ENCODE data around the gene STEAP3.

Gene STEAP3

DNA sequence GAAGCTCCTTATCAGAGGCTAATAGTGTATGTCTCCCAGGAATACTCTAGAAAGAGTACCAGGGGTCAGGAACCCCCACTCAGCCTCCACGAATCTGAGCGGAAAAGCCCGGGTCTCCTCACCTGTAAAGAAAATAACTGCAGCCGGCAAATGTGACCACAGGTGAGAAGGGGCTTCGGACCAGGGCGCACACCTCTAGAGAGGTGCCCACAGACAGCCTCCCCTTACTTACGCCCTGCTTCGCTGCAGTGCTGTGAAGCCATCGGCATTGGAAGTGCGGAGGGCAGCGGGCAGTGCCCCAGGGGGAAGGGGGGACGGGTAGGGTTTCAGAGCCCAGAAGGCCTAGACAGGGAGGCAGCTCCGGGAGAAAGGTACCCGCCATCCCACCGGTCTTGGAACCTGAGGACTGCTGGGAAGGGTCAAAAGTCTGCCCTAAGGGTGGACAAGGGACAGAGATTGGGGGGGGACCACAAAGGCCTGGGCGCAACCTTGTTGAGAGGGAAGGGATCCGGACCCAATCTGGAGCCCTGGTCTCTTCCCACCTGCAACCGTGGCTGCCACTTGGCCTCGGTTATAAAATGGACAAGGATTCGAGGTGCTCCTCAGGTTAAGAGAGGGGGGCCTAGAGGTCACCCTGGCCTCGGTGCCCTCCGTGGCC lies 642 bp upstream of the STEAP3 start:
- TF ChIP-seq EZH2phosphoT487 (IDR thresholded peaks at IDR 0.05; ENCODE audit: borderline replicate concordance) (no peak), CTCF (conservative IDR thresholded peaks at IDR 0.05; ENCODE audit: low read length) (no peak)
- H3K4me2 ChIP-seq (ENCODE audit: low read depth, low read length, poor library complexity, severe bottlenecking), result peak overlapping the region; percentile 47

GRCh38 chr2:119224391-119225104 lies 914 bp downstream of the STEAP3 start:
- H3F3A ChIP-seq (ENCODE audit: low read depth), result no peaks in the 10 kb centered on the region
- H3K9ac ChIP-seq (ENCODE audit: low read depth, low read length, poor library complexity, severe bottlenecking), result peak overlapping the region; percentile 14
- no peaks in the 10 kb centered on the region for H4K20me1 ChIP-seq (ENCODE audit: insufficient read depth, low read length, poor library complexity, severe bottlenecking)
- no peaks in the 10 kb centered on the region for H3K36me3 ChIP-seq (ENCODE audit: insufficient read depth, low read length)
- H2AFZ ChIP-seq (ENCODE audit: low read length), result no peak overlapping the region
- TF ChIP-seq EZH2phosphoT487 (IDR thresholded peaks at IDR 0.05; ENCODE audit: borderline replicate concordance) (no peak), CTCF (conservative IDR thresholded peaks at IDR 0.05; ENCODE audit: low read length) (no peak)
- no peaks in the 10 kb centered on the region for H3K27me3 ChIP-seq (ENCODE audit: insufficient read depth, low read length, poor library complexity, severe bottlenecking)
- no peaks in the 10 kb centered on the region for H3K4me1 ChIP-seq (ENCODE audit: insufficient read depth, low read length, poor library complexity, severe bottlenecking)
- H3K9me3 ChIP-seq (ENCODE audit: insufficient read depth, low read depth, low read length), result no peaks in the 10 kb centered on the region
- H3K4me2 ChIP-seq (ENCODE audit: low read depth, low read length, poor library complexity, severe bottlenecking), result peak overlapping the region; percentile 47
- no peaks in the 10 kb centered on the region for H3K79me2 ChIP-seq (ENCODE audit: insufficient read depth, low read length)
- peak overlapping the region; percentile 59 for H3K4me3 ChIP-seq (ENCODE audit: low read length, poor library complexity, severe bottlenecking)
- no peaks in the 10 kb centered on the region for H3K9me2 ChIP-seq (replicated peaks; ENCODE audit: low read depth, low read length)

More for the DNA sequence above, 642 bp upstream of the STEAP3 start:
- no peaks in the 10 kb centered on the region for H3K27me3 ChIP-seq (ENCODE audit: insufficient read depth, low read length, poor library complexity, severe bottlenecking)
- H2AFZ ChIP-seq (ENCODE audit: low read length), result peak overlapping the region; percentile 57; the same call in 1 of the 2 replicates
- no peaks in the 10 kb centered on the region for H3F3A ChIP-seq (ENCODE audit: low read depth)
- H4K20me1 ChIP-seq (ENCODE audit: insufficient read depth, low read length, poor library complexity, severe bottlenecking), result no peaks in the 10 kb centered on the region
- H3K9me3 ChIP-seq (ENCODE audit: insufficient read depth, low read depth, low read length), result no peaks in the 10 kb centered on the region
- no peaks in the 10 kb centered on the region for H3K79me2 ChIP-seq (ENCODE audit: insufficient read depth, low read length)
- no peaks in the 10 kb centered on the region for H3K4me1 ChIP-seq (ENCODE audit: insufficient read depth, low read length, poor library complexity, severe bottlenecking)
- no peaks in the 10 kb centered on the region for H3K36me3 ChIP-seq (ENCODE audit: insufficient read depth, low read length)
- H3K9ac ChIP-seq (ENCODE audit: low read depth, low read length, poor library complexity, severe bottlenecking), result peak overlapping the region; percentile 39
- H3K4me3 ChIP-seq (ENCODE audit: low read length, poor library complexity, severe bottlenecking), result peak overlapping the region; percentile 59
- no peaks in the 10 kb centered on the region for H3K9me2 ChIP-seq (replicated peaks; ENCODE audit: low read depth, low read length)

DNA sequence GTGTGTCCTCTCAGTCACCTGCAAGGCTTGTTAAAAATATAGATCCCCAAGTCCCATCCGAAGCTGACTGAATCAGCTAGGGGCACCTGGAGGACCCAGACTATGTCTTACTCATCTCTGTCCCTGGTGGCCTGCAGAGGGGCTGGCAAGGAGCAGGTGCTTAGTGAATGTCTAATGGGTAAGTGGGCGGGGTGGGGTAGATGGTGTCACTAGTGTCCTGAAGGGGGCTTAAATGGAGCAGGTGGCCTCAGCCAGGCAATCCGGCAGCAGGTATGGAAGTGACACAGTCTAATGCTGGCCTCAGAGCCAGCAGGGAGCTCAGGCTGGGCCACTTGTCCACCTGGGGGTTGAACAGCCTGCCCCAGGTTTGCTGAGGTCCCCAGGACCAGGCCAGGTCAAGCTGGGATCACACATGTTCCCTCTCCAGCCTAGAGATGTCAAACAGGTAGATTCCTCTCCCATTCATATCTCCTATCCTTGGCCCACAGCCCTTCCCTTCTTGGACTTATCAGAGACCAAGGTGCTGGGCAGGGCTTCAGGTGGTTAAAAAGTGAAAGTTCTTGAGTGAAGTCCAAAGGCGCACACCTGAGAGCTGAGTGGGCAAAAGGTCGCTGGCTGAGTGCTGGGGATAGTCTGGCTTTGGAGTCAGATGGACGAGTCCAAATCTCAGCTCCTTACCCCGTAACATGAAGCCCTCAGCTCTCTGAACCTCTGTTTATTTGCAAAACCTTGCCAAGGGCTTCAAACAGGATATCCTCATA lies 1.7 kb downstream of the STEAP3 start:
- no peak overlapping the region for H3K4me2 ChIP-seq (ENCODE audit: low read depth, low read length, poor library complexity, severe bottlenecking)
- H4K20me1 ChIP-seq (ENCODE audit: insufficient read depth, low read length, poor library complexity, severe bottlenecking), result no peaks in the 10 kb centered on the region
- H3K4me3 ChIP-seq (ENCODE audit: low read length, poor library complexity, severe bottlenecking), result no peak overlapping the region
- H3F3A ChIP-seq (ENCODE audit: low read depth), result no peaks in the 10 kb centered on the region
- no peaks in the 10 kb centered on the region for H3K9me3 ChIP-seq (ENCODE audit: insufficient read depth, low read depth, low read length)
- H2AFZ ChIP-seq (ENCODE audit: low read length), result no peak overlapping the region
- no peaks in the 10 kb centered on the region for H3K27me3 ChIP-seq (ENCODE audit: insufficient read depth, low read length, poor library complexity, severe bottlenecking)
- H3K9me2 ChIP-seq (replicated peaks; ENCODE audit: low read depth, low read length), result no peaks in the 10 kb centered on the region
- no peak for TF ChIP-seq EZH2phosphoT487 (IDR thresholded peaks at IDR 0.05; ENCODE audit: borderline replicate concordance)
- no peak for TF ChIP-seq CTCF (conservative IDR thresholded peaks at IDR 0.05; ENCODE audit: low read length)
- no peaks in the 10 kb centered on the region for H3K79me2 ChIP-seq (ENCODE audit: insufficient read depth, low read length)
- no peaks in the 10 kb centered on the region for H3K4me1 ChIP-seq (ENCODE audit: insufficient read depth, low read length, poor library complexity, severe bottlenecking)
- H3K9ac ChIP-seq (ENCODE audit: low read depth, low read length, poor library complexity, severe bottlenecking), result no peak overlapping the region
- no peaks in the 10 kb centered on the region for H3K36me3 ChIP-seq (ENCODE audit: insufficient read depth, low read length)

All from Loucy (cell line).